Stimulated activated CD8-positive, alpha-beta memory T cell treated with anti-CD3 and anti-CD28 coated beads, Interleukin-2, amount 100 ng/mL, for 1 hour (primary cell): ENCODE measurements around the gene PCDHGA10.
"Not testable (repeated sequence)": the region's sequence is repeated elsewhere in the genome, so short reads cannot be mapped to it uniquely, and the experiment has no call there.

Experiments
- DNase-seq, 2 donors: peaks; one replicate each; pipeline ENCODE4 v3.0.0-alpha.2; 2020; ENCODE audit warnings: low read depth in 2 of 2

The PCDHGA10 gene

GRCh38 chr5:141420855-141421488 is 8.2 kb downstream of the PCDHGA10 start, which contains the start of gene PCDHGA11:
Gene PCDHGA11 (plus strand): TSS chr5:141421051. CDS start chr5:141421228, 177 bp downstream.
- DNase-seq = no peak

- DNase-seq = no peak
Measured at GRCh38 chr5:141421489-141421855, 8.7 kb downstream of the PCDHGA10 start.

- no peak for DNase-seq
Measured at GRCh38 chr5:141422742-141423291, 10.0 kb downstream of the PCDHGA10 start.

- no peak for DNase-seq
Measured at GRCh38 chr5:141427783-141428426, 15.1 kb downstream of the PCDHGA10 start.

- DNase-seq = no peak
Measured at GRCh38 chr5:141430332-141431113, 17.7 kb downstream of the PCDHGA10 start, which contains the start of gene PCDHGA12. Gene PCDHGA12 (plus strand): TSS chr5:141430507. CDS start chr5:141430760, 253 bp downstream.

GRCh38 chr5:141431286-141431685 is 18.5 kb downstream of the PCDHGA10 start:
- DNase-seq = no peak

GRCh38 chr5:141432308-141432707 is 19.5 kb downstream of the PCDHGA10 start:
- DNase-seq = not testable (repeated sequence)

- DNase-seq = not testable (repeated sequence)
Measured at GRCh38 chr5:141432726-141433125, 19.9 kb downstream of the PCDHGA10 start.

- DNase-seq = no peak
Measured at GRCh38 chr5:141434006-141434405, 21.2 kb downstream of the PCDHGA10 start.

GRCh38 chr5:141437221-141437620 is 24.4 kb downstream of the PCDHGA10 start:
- no peak for DNase-seq

GRCh38 chr5:141439411-141440141 is 26.8 kb downstream of the PCDHGA10 start:
- DNase-seq = no peak

- DNase-seq = no peak
Measured at GRCh38 chr5:141440341-141440740, 27.6 kb downstream of the PCDHGA10 start.

GRCh38 chr5:141441571-141442170 is 28.9 kb downstream of the PCDHGA10 start:
- no peak for DNase-seq

GRCh38 chr5:141465351-141465750 is 52.6 kb downstream of the PCDHGA10 start:
- DNase-seq = no peak
